CD4-positive, alpha-beta T cell treated with Interleukin-2 at 100 ng/mL for 4 hours (primary cell): ENCODE results near the gene ARHGAP45.
A peak's percentile ranks its signal among the peaks of the same experiment; 100 is the strongest.
"Not testable (repeated sequence)": the region's sequence is repeated elsewhere in the genome, so short reads cannot be mapped to it uniquely, and the experiment has no call there.

Experiments used
- DNase-seq: peaks from one replicate; pipeline ENCODE4 v3.0.0-alpha.2; 2020; ENCODE audit warnings: low spot score

The ARHGAP45 gene, protein sequence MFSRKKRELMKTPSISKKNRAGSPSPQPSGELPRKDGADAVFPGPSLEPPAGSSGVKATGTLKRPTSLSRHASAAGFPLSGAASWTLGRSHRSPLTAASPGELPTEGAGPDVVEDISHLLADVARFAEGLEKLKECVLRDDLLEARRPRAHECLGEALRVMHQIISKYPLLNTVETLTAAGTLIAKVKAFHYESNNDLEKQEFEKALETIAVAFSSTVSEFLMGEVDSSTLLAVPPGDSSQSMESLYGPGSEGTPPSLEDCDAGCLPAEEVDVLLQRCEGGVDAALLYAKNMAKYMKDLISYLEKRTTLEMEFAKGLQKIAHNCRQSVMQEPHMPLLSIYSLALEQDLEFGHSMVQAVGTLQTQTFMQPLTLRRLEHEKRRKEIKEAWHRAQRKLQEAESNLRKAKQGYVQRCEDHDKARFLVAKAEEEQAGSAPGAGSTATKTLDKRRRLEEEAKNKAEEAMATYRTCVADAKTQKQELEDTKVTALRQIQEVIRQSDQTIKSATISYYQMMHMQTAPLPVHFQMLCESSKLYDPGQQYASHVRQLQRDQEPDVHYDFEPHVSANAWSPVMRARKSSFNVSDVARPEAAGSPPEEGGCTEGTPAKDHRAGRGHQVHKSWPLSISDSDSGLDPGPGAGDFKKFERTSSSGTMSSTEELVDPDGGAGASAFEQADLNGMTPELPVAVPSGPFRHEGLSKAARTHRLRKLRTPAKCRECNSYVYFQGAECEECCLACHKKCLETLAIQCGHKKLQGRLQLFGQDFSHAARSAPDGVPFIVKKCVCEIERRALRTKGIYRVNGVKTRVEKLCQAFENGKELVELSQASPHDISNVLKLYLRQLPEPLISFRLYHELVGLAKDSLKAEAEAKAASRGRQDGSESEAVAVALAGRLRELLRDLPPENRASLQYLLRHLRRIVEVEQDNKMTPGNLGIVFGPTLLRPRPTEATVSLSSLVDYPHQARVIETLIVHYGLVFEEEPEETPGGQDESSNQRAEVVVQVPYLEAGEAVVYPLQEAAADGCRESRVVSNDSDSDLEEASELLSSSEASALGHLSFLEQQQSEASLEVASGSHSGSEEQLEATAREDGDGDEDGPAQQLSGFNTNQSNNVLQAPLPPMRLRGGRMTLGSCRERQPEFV

GRCh38 chr19:1066748-1067340 lies at the start of gene ARHGAP45:
Gene ARHGAP45, plus strand, starts transcription at chr19:1067167. Its CDS starts 239 bp downstream, at chr19:1067406.
- DNase-seq, result peak; percentile 87

- no peak for DNase-seq
Measured at GRCh38 chr19:1017906-1018305, 49.1 kb upstream of the ARHGAP45 start.

- DNase-seq, result no peak
Measured at GRCh38 chr19:1018393-1018792, 48.6 kb upstream of the ARHGAP45 start.

GRCh38 chr19:1018932-1019615 lies 47.9 kb upstream of the ARHGAP45 start:
- no peak for DNase-seq

GRCh38 chr19:1019616-1019961 lies 47.4 kb upstream of the ARHGAP45 start:
- DNase-seq, result no peak

GRCh38 chr19:1019980-1020867 lies 46.7 kb upstream of the ARHGAP45 start:
- DNase-seq, result no peak

- peak; percentile 98 for DNase-seq
Measured at GRCh38 chr19:1020868-1021425, 46.0 kb upstream of the ARHGAP45 start, which contains the start of gene TMEM259. Gene TMEM259, minus strand, starts transcription at chr19:1021123. Its CDS starts 127 bp downstream, at chr19:1020996.

- not testable (repeated sequence) for DNase-seq
Measured at GRCh38 chr19:1023883-1024188, 43.1 kb upstream of the ARHGAP45 start.

GRCh38 chr19:1025080-1025479 lies 41.9 kb upstream of the ARHGAP45 start:
- DNase-seq, result not testable (repeated sequence)

- DNase-seq, result peak; percentile 58
Measured at GRCh38 chr19:1025960-1026782, 40.8 kb upstream of the ARHGAP45 start, which contains the start of gene CNN2. Gene CNN2, plus strand, starts transcription at chr19:1026608. Its CDS starts 54 bp downstream, at chr19:1026662.

- peak; percentile 29 for DNase-seq
Measured at GRCh38 chr19:1026783-1027649, 40.0 kb upstream of the ARHGAP45 start.

GRCh38 chr19:1027650-1028061 lies 39.3 kb upstream of the ARHGAP45 start:
- no peak for DNase-seq

GRCh38 chr19:1028062-1028926 lies 38.7 kb upstream of the ARHGAP45 start:
- DNase-seq, result peak; percentile 60

- DNase-seq, result no peak
Measured at GRCh38 chr19:1032264-1032867, 34.6 kb upstream of the ARHGAP45 start.

- DNase-seq, result no peak
Measured at GRCh38 chr19:1035998-1036621, 30.9 kb upstream of the ARHGAP45 start.

DNA sequence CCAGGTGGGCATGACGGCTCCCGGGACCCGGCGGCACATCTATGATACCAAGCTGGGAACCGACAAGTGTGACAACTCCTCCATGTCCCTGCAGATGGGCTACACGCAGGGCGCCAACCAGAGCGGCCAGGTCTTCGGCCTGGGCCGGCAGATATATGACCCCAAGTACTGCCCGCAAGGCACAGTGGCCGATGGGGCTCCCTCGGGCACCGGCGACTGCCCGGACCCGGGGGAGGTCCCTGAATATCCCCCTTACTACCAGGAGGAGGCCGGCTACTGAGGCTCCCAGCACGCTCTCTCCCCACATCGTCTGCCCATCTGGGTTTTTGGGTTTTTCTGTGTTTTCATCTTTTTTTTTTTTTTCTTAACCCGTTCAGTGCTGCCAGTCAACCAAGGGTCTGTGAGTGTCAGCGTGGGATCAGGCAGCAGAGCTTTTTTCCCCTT lies 29.3 kb upstream of the ARHGAP45 start:
- DNase-seq, result no peak
